ENCODE data around the gene SPINDOC. TPM values are rescaled to one million over a fixed set of nuclear protein-coding genes. Genes with fewer than 3 reads are reported as not detected.

SPINDOC gene
- total and polyA plus RNA-seq, 9 of the 15 experiments (the other 6 are each of a cell fraction or from before 2014, with no cell fraction given) = 0.70 to 36.3 (median 19.6) TPM

DNA sequence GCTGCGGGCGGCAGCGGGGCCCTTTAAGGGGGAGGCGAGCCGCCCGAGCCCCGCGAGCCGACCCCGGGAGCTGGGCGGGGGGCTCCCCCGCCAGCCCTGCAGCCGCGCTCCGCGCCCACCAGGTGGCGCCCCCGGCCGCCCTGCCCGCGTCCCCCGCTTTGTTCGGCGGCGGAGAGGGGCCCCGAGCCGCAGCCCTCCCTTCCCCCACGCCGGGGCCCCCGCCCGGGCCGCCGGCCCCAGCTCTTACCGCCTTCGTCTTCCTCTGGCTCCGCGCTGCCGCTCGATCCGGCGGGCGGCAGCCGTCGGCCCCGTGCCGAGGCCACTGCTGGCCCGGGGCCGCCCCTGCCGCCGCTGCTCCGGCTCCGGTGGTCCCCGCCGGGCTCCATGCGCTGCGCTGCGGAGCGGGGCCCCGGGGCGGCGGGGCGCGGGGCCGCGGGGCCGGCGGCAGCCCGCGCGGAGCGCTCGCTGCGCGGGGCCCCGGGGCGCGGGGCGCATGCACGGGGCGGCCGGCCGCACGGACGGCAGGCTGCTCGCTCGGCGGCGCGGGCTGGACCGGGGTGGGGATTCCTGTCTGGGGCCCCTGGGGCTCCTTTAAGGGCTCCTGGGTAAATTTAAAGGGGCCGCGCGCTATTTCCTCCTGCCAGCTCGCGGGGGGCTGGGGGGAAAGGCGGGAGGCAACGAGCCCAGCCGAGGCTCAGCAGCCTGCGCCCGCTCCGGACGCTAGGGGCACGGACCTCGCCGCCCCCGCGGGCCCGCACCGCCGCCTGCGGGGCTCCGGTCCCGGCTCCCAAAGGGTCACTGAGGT lies 44.8 kb upstream of the SPINDOC start, which contains the start of gene ZFTA (continued):
- TF ChIP-seq, protein P1, sequence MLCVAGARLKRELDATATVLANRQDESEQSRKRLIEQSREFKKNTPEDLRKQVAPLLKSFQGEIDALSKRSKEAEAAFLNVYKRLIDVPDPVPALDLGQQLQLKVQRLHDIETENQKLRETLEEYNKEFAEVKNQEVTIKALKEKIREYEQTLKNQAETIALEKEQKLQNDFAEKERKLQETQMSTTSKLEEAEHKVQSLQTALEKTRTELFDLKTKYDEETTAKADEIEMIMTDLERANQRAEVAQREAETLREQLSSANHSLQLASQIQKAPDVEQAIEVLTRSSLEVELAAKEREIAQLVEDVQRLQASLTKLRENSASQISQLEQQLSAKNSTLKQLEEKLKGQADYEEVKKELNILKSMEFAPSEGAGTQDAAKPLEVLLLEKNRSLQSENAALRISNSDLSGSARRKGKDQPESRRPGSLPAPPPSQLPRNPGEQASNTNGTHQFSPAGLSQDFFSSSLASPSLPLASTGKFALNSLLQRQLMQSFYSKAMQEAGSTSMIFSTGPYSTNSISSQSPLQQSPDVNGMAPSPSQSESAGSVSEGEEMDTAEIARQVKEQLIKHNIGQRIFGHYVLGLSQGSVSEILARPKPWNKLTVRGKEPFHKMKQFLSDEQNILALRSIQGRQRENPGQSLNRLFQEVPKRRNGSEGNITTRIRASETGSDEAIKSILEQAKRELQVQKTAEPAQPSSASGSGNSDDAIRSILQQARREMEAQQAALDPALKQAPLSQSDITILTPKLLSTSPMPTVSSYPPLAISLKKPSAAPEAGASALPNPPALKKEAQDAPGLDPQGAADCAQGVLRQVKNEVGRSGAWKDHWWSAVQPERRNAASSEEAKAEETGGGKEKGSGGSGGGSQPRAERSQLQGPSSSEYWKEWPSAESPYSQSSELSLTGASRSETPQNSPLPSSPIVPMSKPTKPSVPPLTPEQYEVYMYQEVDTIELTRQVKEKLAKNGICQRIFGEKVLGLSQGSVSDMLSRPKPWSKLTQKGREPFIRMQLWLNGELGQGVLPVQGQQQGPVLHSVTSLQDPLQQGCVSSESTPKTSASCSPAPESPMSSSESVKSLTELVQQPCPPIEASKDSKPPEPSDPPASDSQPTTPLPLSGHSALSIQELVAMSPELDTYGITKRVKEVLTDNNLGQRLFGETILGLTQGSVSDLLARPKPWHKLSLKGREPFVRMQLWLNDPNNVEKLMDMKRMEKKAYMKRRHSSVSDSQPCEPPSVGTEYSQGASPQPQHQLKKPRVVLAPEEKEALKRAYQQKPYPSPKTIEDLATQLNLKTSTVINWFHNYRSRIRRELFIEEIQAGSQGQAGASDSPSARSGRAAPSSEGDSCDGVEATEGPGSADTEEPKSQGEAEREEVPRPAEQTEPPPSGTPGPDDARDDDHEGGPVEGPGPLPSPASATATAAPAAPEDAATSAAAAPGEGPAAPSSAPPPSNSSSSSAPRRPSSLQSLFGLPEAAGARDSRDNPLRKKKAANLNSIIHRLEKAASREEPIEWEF (CRISPR knock-in tag; IDR thresholded peaks at IDR 0.05) = no peak
- peak; percentile 76; the same call in 1 of the 2 replicates for TF ChIP-seq RB1 (IDR thresholded peaks at IDR 0.05; ENCODE audit: low read depth)
- no peak for TF ChIP-seq ZBTB17 (CRISPR knock-in tag; IDR thresholded peaks at IDR 0.05)
- no peak for TF ChIP-seq PHB2 (IDR thresholded peaks at IDR 0.05; ENCODE audit: low read depth)
- peak; percentile 70; the same call in 1 of the 2 replicates for TF ChIP-seq ZNF143 (CRISPR knock-in tag; IDR thresholded peaks at IDR 0.05)
- TF ChIP-seq SMAD4 (CRISPR knock-in tag; conservative IDR thresholded peaks at IDR 0.05) = peak; percentile 22
- TF ChIP-seq, protein P2, sequence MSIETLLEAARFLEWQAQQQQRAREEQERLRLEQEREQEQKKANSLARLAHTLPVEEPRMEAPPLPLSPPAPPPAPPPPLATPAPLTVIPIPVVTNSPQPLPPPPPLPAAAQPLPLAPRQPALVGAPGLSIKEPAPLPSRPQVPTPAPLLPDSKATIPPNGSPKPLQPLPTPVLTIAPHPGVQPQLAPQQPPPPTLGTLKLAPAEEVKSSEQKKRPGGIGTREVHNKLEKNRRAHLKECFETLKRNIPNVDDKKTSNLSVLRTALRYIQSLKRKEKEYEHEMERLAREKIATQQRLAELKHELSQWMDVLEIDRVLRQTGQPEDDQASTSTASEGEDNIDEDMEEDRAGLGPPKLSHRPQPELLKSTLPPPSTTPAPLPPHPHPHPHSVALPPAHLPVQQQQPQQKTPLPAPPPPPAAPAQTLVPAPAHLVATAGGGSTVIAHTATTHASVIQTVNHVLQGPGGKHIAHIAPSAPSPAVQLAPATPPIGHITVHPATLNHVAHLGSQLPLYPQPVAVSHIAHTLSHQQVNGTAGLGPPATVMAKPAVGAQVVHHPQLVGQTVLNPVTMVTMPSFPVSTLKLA (conservative IDR thresholded peaks at IDR 0.05) = no peak
- TF ChIP-seq, protein P3, sequence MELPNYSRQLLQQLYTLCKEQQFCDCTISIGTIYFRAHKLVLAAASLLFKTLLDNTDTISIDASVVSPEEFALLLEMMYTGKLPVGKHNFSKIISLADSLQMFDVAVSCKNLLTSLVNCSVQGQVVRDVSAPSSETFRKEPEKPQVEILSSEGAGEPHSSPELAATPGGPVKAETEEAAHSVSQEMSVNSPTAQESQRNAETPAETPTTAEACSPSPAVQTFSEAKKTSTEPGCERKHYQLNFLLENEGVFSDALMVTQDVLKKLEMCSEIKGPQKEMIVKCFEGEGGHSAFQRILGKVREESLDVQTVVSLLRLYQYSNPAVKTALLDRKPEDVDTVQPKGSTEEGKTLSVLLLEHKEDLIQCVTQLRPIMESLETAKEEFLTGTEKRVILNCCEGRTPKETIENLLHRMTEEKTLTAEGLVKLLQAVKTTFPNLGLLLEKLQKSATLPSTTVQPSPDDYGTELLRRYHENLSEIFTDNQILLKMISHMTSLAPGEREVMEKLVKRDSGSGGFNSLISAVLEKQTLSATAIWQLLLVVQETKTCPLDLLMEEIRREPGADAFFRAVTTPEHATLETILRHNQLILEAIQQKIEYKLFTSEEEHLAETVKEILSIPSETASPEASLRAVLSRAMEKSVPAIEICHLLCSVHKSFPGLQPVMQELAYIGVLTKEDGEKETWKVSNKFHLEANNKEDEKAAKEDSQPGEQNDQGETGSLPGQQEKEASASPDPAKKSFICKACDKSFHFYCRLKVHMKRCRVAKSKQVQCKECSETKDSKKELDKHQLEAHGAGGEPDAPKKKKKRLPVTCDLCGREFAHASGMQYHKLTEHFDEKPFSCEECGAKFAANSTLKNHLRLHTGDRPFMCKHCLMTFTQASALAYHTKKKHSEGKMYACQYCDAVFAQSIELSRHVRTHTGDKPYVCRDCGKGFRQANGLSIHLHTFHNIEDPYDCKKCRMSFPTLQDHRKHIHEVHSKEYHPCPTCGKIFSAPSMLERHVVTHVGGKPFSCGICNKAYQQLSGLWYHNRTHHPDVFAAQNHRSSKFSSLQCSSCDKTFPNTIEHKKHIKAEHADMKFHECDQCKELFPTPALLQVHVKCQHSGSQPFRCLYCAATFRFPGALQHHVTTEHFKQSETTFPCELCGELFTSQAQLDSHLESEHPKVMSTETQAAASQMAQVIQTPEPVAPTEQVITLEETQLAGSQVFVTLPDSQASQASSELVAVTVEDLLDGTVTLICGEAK (IDR thresholded peaks at IDR 0.05) = no peak
- TF ChIP-seq, protein P3 (CRISPR knock-in tag; IDR thresholded peaks at IDR 0.05) = no peak

Measured in K562 (cell line).